HG03378 (cell line): ENCODE data around the gene PRR19.
"Not testable (repeated sequence)": the region's sequence is repeated elsewhere in the genome, so short reads cannot be mapped to it uniquely, and the experiment has no call there.

ENCODE experiments used
- ATAC-seq: cut with Tn5 transposase; IDR thresholded peaks from one replicate; pipeline ENCODE4 v1.9.1; 2021; ENCODE audit warnings: mild to moderate bottlenecking, moderate library complexity; ENCODE audit not compliant: unreplicated experiment

Gene PRR19

DNA sequence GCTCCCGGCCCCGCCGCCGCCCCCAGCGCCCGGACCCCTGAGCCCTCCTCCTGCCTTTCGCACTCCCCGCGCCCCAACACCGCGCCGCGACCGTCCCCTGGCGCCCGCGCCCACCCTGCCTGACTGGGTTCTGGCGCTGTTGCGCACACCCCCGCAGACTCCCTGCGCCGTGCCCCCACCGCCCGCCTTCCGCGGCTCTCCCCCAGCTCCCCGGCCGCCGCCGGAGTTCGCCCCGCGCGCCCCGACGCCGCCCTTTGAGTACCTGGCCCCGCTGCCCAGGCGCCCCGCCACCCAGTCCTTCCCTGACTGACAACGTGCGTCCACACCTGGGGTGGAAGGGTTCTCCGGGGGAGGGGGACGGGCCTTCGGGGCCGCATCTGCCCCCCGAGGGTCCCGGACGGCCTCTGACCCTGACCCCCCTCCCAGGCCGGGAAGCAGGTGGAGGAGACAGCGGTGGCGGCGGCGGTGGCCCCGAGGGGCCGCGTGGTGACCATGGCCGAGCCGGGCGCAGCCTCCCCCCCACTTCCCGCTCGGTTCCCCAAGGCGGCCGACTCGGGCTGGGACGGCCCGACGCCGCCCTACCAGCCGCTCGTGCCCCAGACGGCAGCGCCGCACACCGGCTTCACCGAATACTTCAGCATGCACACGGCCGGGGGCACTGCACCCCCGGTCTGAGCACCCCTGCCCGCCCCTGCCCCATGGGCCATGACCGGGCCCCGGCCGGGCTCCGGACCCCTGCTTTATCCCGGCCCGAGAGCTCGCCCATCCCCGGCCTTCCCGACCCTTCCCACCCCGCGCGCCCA is 22.1 kb downstream of the PRR19 start:
- ATAC-seq, result no peak

GRCh38 chr19:42324655-42325307 is 22.8 kb downstream of the PRR19 start:
- no peak for ATAC-seq

DNA sequence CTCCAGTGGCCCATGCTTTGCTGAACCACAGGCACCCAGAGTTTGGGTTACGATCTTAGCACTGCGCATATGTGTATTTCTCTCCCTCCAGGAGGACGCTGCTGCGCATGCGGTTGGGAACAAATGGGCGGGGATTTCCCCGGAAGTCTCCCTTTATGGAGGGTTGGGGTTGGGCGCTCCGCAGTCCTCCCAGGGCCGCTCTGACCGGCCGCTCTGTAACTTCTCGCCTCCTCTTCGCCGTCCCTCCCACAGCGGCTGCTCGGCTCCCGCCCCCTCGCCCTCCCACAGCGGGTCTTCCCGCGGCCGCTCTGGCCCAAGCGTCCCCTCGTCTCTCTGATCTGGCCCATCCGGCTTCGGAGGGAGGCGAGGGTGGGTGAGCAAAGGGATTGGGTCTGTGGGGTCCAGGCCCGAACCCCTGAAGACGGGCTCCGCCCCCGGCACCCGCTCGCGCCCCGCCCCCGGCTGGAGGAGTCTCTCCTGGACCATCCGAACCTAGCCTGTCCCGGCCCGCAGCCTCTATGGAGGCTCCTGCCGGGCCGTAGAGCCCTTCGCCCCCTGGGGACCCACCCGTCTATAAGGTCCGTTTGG is 23.5 kb downstream of the PRR19 start, which contains the start of gene MEGF8:
TSS of gene MEGF8 (plus strand) at position 328 of the 588 bp plus-strand sequence. CDS start 609 bp downstream, outside the sequence.
- ATAC-seq, result peak; percentile 93

- ATAC-seq, result peak; percentile 10
Measured at GRCh38 chr19:42325896-42326771, 24.2 kb downstream of the PRR19 start.

- no peak for ATAC-seq
Measured at GRCh38 chr19:42326969-42327368, 25.0 kb downstream of the PRR19 start.

DNA sequence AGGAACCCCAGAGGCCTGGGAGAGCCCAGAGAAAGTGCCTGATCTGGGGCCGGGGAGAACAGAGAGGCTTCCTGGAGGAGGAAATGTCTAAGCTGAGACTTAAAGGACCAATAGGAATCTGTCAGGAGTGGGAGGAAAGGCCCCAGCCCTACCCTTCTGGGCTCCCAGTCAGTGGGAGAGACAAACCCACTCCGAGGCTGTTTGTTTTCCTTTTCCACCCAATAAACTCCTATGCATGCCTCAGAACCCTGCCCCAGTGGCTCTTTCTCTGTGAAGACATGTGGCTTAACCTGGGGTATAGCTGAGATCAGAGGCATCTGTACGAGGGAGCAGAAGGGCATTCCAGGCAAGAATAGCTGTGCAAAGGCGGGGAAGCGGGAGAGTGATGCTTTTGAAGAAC is 25.4 kb downstream of the PRR19 start:
- ATAC-seq, result no peak

DNA sequence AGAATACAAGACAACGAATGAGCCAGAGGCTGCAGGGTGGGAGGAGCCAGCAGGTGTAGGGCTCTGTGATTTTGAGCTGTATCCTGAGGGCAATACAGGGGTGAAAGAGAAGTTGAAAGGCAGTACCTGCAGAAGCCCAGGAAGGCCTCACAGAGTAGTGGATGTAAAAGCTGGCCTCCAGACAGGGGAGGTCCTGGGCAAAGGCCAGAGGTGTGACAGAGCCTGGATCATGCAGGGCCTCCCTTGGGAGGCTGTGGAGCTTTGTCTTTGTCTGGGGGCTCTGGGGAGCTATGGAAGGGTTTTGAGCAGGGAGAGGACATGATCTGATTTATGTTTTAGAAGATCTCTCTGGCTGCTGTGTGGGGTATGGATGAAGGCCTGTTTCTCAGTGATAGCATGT is 26.2 kb downstream of the PRR19 start:
- no peak for ATAC-seq

DNA sequence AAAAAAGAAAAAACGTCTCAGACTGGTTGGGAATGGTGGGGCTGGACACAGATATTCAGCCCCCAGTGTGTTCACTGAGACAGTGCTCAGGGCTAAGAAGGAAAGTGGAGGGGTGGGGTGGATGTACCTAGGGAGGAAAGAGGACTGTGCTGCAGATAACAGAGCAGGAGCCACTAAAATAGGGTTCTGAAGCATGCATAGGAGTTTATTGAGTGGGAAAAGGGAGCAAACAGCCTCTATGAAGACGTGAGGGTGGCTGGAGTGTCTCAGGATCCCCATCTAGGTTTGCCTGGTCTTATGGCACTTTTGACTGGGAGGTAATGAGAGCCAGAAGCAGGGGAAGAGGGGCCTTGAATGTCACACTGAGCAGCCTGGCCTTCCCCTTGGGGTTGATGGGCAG is 26.9 kb downstream of the PRR19 start:
- ATAC-seq, result no peak

DNA sequence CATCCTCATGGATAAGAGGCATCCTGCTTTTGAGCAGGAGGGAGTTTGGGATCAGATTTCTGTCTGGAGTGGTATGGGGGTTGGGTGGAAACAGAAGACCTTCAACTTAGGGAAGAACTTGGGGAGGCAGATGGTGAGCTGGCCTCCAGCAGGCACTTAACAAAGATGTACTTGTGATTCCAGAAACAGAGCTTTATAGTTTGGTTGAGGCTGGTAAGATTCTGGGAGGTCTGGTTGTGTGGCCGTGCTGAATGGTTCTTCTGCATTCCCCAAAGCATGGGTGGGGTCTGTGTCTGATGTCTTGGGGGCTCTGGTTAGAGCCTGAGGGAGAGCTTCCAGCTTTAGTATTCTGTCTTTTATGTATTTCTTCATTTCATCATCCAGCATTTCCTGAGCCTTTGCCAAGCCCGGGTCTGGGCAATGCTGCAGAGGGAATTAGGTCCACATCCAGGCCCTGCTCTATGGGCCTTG is 28.3 kb downstream of the PRR19 start:
- no peak for ATAC-seq

DNA sequence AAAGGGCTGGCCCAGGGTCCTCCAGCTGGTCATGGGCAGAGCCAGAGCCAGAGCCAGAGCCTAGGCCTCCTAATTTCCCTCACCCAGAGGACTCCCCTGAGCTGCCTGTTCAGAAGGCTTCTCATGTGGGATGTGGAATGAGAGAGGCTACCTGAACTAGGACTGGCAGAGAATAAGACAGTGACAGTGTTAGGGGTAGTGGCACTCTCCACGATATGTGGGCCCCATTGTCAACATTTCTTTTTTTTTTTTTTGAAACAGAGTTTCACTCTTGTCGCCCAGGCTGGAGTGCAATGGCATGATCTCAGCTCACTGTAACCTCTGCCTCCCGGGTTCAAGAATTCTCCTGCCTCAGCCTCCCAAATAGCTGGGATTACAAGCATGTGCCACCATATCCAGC is 29.4 kb downstream of the PRR19 start:
- ATAC-seq, result not testable (repeated sequence)

GRCh38 chr19:42332059-42332458 is 30.1 kb downstream of the PRR19 start:
- no peak for ATAC-seq

DNA sequence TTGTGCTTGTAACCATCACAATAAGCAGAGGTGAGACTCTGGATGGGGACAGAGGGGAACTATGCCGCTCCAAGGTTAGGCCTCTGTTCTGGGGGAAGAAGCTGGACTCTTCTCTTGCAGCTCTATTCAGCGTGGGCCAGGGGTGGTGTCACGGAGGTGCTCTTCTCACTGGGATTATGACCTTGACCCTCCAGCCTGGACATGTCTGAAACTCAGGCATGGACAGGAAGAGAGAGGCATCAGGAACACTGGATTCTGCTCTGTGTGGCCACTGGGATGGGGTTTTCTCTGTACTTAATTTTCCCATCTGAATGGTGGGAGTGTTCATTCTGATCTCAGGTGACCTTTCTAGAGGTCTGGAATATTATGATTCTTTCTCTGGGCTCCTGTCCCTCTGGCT is 31.1 kb downstream of the PRR19 start:
- no peak for ATAC-seq

- ATAC-seq, result no peak
Measured at GRCh38 chr19:42333975-42334696, 32.2 kb downstream of the PRR19 start.

- ATAC-seq, result no peak
Measured at GRCh38 chr19:42334697-42335373, 32.9 kb downstream of the PRR19 start.

- ATAC-seq, result no peak
Measured at GRCh38 chr19:42335374-42335936, 33.5 kb downstream of the PRR19 start.

DNA sequence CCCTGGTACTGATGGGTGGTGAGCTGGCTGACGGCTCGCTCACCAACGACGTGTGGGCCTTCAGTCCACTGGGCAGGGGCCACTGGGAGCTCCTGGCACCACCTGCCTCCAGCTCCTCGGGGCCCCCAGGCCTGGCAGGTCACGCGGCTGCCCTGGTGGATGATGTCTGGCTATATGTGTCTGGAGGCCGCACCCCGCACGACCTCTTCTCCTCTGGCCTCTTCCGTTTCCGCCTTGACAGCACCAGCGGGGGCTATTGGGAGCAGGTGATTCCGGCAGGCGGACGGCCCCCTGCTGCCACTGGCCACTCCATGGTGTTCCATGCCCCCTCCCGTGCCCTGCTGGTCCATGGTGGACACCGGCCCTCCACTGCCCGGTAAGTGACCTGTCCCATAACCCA is 34.0 kb downstream of the PRR19 start:
- no peak for ATAC-seq

GRCh38 chr19:42339126-42339860 is 37.4 kb downstream of the PRR19 start:
- ATAC-seq, result not testable (repeated sequence)

DNA sequence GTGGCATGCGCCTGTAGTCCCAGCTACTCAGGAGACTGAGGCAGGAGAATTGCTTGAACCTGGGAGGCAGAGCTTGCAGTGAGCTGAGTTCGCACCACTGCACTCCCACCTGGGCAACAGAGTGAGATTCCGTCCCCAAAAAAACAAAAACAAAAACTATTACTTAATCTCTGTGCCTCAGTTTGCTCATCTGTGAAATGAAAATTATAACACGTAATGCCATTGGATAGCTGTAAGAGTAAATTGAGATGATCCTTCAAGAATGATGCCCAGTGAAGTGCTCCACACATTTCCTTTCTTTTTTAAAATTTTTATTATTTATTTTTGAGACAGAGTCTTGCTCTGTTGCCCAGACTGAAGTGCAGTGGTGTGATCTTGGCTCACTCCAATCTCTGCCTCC is 38.0 kb downstream of the PRR19 start:
- not testable (repeated sequence) for ATAC-seq
